Femur (tissue), 1 donor: ENCODE data around the gene KIF17.

ENCODE experiments used
- DNase-seq: peaks from one replicate; pipeline ENCODE4 v3.0.0-alpha.2; 2017

KIF17 gene

GRCh38 chr1:20717452-20718342 is at the start of gene KIF17:
Gene KIF17, minus strand, starts transcription at chr1:20718007. Its CDS starts 301 bp downstream, at chr1:20717706.
- peak; percentile 87 for DNase-seq

DNA sequence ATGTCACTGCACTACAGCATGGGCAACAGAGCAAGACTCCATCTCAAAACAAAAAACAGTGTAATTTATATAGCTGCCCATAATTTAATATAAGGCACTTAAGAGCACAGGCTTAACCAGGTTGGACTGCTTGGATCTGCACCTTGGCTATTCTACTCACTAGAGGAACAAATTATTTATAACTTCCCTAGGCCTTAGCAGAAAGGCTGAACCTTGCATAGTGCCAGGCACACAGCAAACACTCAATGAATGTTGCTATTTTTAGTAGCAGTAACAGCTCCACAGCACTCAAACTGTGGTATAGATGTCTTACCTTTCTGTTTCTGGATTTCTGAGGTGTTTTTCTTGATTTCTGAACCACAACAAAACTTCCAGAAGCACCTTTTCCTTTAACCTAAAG is 49.5 kb upstream of the KIF17 start:
- no peak for DNase-seq

DNA sequence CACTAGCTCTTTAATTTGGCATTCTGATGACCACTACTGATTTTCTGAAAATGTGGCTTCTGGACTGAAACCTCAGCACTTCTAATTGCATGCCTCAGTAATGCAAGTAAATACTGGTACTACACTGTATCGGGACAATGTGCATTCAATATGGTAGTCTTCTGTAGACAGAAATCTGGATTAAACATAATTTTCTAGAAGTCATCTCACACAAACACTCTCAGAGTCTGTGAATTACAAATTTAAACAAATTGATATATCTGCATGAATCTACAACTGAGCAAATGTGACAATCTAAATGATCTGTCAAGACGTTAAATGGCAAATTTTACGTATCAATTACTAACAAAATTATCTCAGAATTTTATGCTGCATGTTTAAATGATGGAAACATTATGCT is 45.6 kb upstream of the KIF17 start:
- no peak for DNase-seq

DNA sequence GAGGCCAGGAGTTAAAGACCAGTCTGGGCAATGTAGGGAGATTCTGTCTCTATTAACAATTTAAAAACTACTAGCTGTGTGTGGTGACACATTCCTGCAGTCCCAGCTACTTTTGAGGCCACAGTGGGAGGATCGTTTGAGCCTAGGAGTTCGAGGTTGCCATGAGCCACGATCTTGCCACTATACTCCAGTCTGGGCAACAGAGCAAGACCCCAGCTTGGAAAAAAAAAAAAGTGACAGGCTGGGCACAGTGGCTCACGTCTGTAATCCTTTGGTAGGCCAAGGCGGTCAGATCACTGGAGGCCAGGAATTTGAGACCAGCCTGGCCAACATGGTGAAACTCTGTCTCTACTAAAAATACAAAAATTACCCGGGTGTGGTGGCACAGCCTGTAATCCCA is 42.5 kb upstream of the KIF17 start:
- DNase-seq, result no peak

DNA sequence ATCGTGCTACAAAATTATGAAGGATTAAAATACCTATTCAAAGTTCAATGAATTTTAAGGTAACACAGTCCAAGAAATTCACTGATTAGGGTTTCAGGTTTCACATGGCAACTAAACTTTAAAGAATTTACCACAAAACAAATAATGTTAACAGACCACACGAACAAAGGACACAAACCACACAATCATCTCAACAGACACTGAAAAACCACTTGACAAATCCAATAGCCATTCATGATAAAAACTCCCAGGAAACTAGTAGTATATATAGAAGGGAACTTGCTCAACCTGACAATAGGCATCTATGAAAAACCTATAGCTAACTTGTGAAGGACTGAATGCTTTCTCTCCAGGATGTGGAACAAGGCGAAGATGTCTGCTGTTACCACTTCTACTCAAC is 35.8 kb upstream of the KIF17 start:
- DNase-seq, result no peak

DNA sequence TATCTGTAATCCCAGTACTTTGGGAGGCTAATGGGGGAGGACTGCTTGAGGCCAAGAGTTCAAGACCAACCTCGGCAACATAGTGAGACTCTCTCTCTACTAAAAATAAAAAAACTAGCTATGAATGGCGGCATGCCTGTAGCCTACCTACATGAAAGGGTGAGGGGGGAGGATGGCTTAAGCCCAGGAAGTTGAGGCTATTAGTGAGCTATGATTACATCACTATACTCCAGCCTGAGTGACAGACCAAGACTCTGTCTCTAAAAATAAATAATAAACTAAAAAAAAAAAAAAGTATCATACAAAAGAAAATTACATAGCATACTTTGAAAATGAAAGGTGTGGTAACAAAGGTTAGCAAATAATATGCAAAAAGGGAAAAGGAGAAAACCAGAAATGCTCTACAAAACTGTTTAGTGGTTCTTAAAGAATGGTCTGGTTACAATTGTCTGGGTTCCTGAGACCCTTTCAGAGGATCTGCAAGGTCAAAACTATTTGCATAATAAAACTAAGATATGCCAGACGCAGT is 33.7 kb upstream of the KIF17 start:
- DNase-seq, result no peak

GRCh38 chr1:20742671-20743070 is 24.9 kb upstream of the KIF17 start:
- DNase-seq, result no peak

GRCh38 chr1:20740781-20741180 is 23.0 kb upstream of the KIF17 start:
- no peak for DNase-seq

GRCh38 chr1:20739225-20739624 is 21.4 kb upstream of the KIF17 start:
- no peak for DNase-seq

DNA sequence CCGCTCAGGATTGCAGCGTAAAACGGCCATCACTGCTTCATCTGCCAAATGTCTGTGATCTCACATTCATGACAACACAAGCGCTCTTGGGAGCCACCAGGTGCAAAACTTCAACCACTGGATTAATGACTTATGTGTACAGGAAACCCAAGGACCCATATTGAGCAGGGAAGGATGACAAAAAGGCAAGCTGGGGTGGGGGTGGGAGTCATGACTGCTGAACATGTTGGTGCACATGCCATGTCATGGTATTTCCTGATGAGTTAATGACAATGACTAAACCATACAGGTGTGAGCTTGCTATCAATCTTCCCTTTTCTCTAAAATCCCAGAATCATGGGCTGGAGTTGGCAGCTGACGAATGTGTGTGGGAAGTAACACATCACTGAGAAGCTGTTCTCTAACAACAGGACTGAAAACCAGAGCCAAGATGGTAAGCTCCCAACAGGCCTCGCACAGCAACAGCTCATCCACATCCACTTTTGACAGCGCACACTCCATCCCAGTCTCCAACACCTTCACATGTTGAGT is 17.8 kb upstream of the KIF17 start:
- DNase-seq, result no peak

GRCh38 chr1:20733360-20733975 is 15.7 kb upstream of the KIF17 start:
- DNase-seq, result no peak

- peak; percentile 60 for DNase-seq
Observed at GRCh38 chr1:20732588-20733359, 15.0 kb upstream of the KIF17 start, which contains the start of gene SH2D5. Gene SH2D5, minus strand, starts transcription at chr1:20732703. Its CDS starts 4,659 bp downstream, at chr1:20728044.

DNA sequence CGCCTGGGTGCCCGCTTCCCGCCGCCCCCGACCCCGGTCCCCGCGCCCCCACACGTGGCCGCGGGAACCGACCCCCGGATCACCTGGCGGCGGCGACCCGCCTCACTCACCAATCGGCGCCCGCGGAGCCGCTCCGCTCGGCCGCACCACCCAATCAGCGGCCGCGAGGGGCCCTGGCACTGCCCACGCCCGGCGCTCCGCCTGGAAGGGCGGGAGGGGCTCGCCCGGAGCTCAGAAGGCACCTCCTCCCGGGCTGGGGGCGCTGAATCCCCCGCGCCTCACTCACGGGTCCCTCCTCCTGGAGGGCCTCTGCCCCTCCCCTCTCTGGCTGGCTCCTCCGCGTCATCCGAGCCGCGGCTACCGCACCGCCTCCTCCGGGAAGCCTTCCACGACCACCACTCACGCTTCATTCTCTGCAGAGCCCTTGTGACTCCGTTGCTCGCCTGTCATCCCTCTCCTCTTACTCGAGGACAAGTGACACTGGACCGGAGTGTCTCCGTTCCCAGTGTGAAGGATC is 14.3 kb upstream of the KIF17 start:
- peak; percentile 68 for DNase-seq

DNA sequence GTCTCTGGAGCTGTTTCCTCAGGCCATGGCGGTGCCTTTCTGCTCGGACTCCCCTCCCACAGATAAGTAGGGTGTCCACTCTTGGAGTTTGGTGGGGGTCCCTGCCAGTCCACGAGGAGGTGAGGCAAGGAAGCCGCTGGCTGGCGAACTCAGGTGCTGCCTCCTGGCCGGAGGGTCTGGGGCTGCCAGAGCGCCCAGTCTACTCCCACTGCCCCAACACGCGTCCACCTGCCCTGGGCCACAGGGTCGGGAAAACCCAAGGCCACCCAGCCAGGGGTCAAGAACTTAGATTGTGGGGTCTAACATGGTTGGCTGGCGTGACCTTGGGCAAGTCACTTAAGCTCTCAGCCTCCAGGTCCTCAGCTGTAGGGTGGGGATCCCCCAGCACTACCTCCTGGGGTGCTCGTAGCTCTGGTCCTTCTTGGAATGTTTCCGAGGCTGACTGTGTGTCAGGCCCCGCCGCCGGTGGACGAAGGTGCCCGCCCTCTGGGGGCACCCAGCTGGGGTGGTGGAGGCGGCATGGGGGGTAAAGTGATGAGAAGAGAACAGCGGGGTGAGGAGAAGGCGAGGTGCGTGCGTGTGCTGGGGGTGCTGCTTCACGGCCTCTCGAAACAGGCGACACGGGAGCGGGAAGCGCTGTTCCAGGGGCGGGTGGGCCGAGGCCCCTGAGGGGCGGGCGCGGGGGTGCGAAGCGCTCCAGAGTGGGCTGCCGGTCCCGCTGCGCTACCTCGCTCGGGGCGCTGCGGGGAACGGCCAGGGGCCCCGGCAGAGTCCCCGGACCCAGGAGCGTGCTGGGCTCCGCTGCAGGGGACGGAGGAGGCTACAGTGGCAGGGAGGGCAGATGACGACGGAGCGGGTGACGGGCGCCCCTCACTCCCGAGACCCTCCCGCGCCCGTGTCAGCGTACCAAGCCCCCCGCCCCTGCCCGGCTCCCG is 13.5 kb upstream of the KIF17 start:
- DNase-seq, result peak; percentile 17

GRCh38 chr1:20730690-20731056 is 12.9 kb upstream of the KIF17 start:
- DNase-seq, result no peak

- no peak for DNase-seq
Observed at GRCh38 chr1:20729990-20730689, 12.3 kb upstream of the KIF17 start.

- DNase-seq, result no peak
Observed at GRCh38 chr1:20729155-20729931, 11.5 kb upstream of the KIF17 start.

- DNase-seq, result no peak
Observed at GRCh38 chr1:20728371-20729154, 10.8 kb upstream of the KIF17 start.

DNA sequence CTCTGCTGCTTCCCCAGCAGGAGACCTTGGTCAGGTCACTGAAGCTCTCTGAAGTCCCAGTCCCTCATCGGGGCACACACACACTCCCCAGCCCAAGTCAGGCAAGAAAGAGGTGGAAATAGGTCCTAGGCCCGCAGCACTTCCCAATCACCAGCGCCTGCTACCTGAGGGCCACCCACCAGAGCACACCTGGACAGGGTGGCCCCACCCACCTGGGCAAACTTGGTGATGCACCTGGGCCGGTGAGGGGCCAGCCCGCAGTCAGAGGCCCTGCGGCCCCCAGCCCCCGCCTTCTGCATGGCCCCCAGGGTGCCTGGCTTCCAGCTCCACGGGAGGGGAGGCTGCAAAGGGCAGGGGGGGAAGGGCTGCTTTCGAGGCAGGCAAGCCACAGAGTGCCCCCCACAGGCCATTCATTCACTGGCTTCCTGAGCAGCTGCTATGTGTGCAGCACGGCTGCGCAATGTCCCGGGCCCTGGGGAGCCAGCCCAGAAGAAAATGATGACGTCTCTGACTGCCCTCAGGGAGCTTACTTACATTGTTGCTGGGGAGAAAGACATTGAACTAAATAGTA is 10.0 kb upstream of the KIF17 start:
- DNase-seq, result peak; percentile 17
